Neuronal stem cell (in vitro differentiated cells): Measurements from ENCODE around the gene MTM1.

Experiments
- DNase-seq: peaks from one replicate; pipeline ENCODE4 v3.0.0-alpha.2; 2013; ENCODE audit warnings: low spot score
- H2AFZ ChIP-seq: one replicate; pipeline ENCODE4 v1.6.1; 2013; ENCODE audit warnings: mild to moderate bottlenecking, low read length, inconsistent platforms
- H2AK5ac ChIP-seq: 2 replicates; pipeline ENCODE4 v1.6.1; 2013; ENCODE audit warnings: low read depth, mild to moderate bottlenecking, inconsistent platforms, low read length, moderate library complexity, mixed read lengths
- H2BK120ac ChIP-seq: 2 replicates; pipeline ENCODE4 v1.6.1; 2013; ENCODE audit warnings: low read depth, mild to moderate bottlenecking, inconsistent platforms, low read length, moderate library complexity, mixed read lengths
- H2BK12ac ChIP-seq: one replicate; pipeline ENCODE4 v1.6.1; 2013; ENCODE audit warnings: low read length, inconsistent platforms
- H2BK15ac ChIP-seq: 2 replicates; pipeline ENCODE4 v1.6.1; 2013; ENCODE audit warnings: mild to moderate bottlenecking, low read length, inconsistent platforms, mixed read lengths
- H2BK5ac ChIP-seq: one replicate; pipeline ENCODE4 v1.6.1; 2013; ENCODE audit warnings: inconsistent platforms, mild to moderate bottlenecking, low read length, moderate library complexity
- H3K14ac ChIP-seq: one replicate; pipeline ENCODE4 v1.6.1; 2013; ENCODE audit warnings: low read length, inconsistent platforms
- H3K18ac ChIP-seq: 2 replicates; pipeline ENCODE4 v1.6.1; 2013; ENCODE audit warnings: low read length, inconsistent platforms
- H3K23ac ChIP-seq: 2 replicates; pipeline ENCODE4 v1.6.1; 2013; ENCODE audit warnings: low read depth, mild to moderate bottlenecking, mixed read lengths, low read length, inconsistent platforms; ENCODE audit not compliant: poor library complexity
- H3K27ac ChIP-seq: replicated peaks from 3 replicates; pipeline ENCODE4 v1.5.1; 2013; ENCODE audit warnings: low read length, inconsistent platforms
- H3K27me3 ChIP-seq, 3 experiments: 2 replicates each; pipeline ENCODE4 v1.6.1; 2013; ENCODE audit warnings: low read length in 3 of 3, mild to moderate bottlenecking in 2 of 3, inconsistent platforms in 1 of 3, low read depth in 1 of 3, mixed read lengths in 1 of 3, moderate library complexity in 1 of 3; ENCODE audit not compliant: control insufficient read depth in 3 of 3, insufficient read depth in 3 of 3
- H3K36me3 ChIP-seq, 2 donors: replicated peaks in 1 of 2; 2 replicates each; pipeline ENCODE4 v1.6.1; 2013; ENCODE audit warnings: low read length in 2 of 2; ENCODE audit not compliant: control insufficient read depth in 2 of 2, insufficient read depth in 2 of 2
- H3K4ac ChIP-seq: 2 replicates; pipeline ENCODE4 v1.6.1; 2013; ENCODE audit warnings: inconsistent platforms, mild to moderate bottlenecking, low read length, moderate library complexity
- H3K4me1 ChIP-seq, 2 donors: 1 replicate in 1 of 2; 2 replicates in 1 of 2; pipeline ENCODE4 v1.6.1; 2013; ENCODE audit warnings: low read length in 2 of 2, low read depth in 1 of 2; ENCODE audit not compliant: control insufficient read depth in 2 of 2, insufficient read depth in 1 of 2
- H3K4me2 ChIP-seq: one replicate; pipeline ENCODE4 v1.6.1; 2013; ENCODE audit warnings: mild to moderate bottlenecking, low read length, inconsistent platforms; ENCODE audit not compliant: insufficient read depth, poor library complexity, severe bottlenecking
- H3K4me3 ChIP-seq, 2 donors: 2 replicates each; pipeline ENCODE4 v1.5.1; 2013; ENCODE audit warnings: low read length in 2 of 2, mild to moderate bottlenecking in 2 of 2, inconsistent platforms in 1 of 2, moderate library complexity in 1 of 2
- H3K79me1 ChIP-seq: one replicate; pipeline ENCODE4 v1.6.1; 2013; ENCODE audit warnings: low read depth, mild to moderate bottlenecking, inconsistent platforms, low read length, moderate library complexity
- H3K9ac ChIP-seq: one replicate; pipeline ENCODE4 v1.6.1; 2013; ENCODE audit warnings: mild to moderate bottlenecking, low read depth, low read length, inconsistent platforms; ENCODE audit not compliant: poor library complexity
- H3K9me3 ChIP-seq, 2 donors: replicated peaks in 1 of 2; 2 replicates each; pipeline versions ENCODE3 to v1.6.1; 2013; ENCODE audit warnings: low read length in 2 of 2, mild to moderate bottlenecking in 2 of 2, inconsistent platforms in 1 of 2, low read depth in 1 of 2, mixed read lengths in 1 of 2, moderate library complexity in 1 of 2; ENCODE audit not compliant: control insufficient read depth in 2 of 2, insufficient read depth in 1 of 2
- H4K8ac ChIP-seq: one replicate; pipeline ENCODE4 v1.6.1; 2013; ENCODE audit warnings: low read depth, mild to moderate bottlenecking, inconsistent platforms, low read length, moderate library complexity
- H4K91ac ChIP-seq: one replicate; pipeline ENCODE4 v1.6.1; 2013; ENCODE audit warnings: low read length, low read depth, mild to moderate bottlenecking, inconsistent platforms; ENCODE audit not compliant: poor library complexity
- WGBS, 2 donors: extraction: QIAGEN DNeasy Blood & Tissue Kit; methylation state at CpG; one replicate each; pipeline ENCODE4 v1.1.7; 2013; ENCODE audit warnings: missing lambda C conversion rate in 2 of 2, mixed read lengths in 1 of 2; ENCODE audit not compliant: insufficient read length in 2 of 2, insufficient replicate concordance in 1 of 2; ENCODE audit errors: extremely low coverage in 2 of 2; 5-methylcytosine and 5-hydroxymethylcytosine counted together

MTM1 gene

DNA sequence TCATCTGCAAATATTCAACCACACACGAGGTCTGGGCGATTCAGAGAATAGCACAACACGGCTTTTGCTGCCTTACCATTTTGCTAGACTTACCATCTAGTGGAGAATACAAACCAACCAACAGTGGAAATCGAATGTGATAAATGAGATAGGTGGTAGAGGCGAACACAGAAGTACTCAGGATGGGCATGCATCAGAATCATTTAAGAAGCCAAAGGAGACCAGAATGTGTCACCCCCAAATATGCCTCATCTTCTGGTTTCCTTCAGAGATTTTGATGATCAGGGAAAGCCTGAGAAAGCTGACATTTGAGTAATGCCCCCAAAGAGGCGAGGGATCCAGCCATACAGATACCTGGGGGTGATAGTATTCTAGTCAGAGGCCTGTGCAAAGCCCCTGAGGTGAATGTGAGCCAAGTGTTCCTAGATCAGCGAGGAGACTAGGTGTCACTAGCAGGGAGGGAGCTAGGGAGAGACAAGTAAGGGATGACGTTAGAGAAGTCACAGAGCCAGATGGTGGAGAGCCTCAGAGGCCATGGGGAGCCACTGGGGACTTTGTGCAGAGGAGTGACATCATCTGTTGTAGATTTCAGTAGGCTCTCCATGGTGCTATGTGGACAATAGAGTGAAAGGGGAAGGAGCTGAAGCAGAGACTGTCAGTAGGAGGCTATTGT lies 126.5 kb downstream of the MTM1 start:
- Histone ChIP-seq H2BK15ac (no peak overlapping the region), H3K4me2 (no peak overlapping the region), H2AK5ac (no peak overlapping the region), H3K9me3 (no peaks in the 10 kb centered on the region), H2BK5ac (no peak overlapping the region), H3K27me3 (no peaks in the 10 kb centered on the region), H2BK120ac (no peak overlapping the region), H2BK12ac (no peak overlapping the region), H4K91ac (no peak overlapping the region), H3K23ac (no peak overlapping the region), H3K27ac (no peak overlapping the region), H3K9ac (no peak overlapping the region), H4K8ac (no peak overlapping the region), H3K14ac (no peak overlapping the region), H2AFZ (no peak overlapping the region), H3K36me3 (no peaks in the 10 kb centered on the region), H3K4ac (no peak overlapping the region), H3K79me1 (no peaks in the 10 kb centered on the region), H3K4me3 (no peak overlapping the region), H3K4me1 (peaks cover 3 to 6% of the 10 kb centered on the region in 2 donors), H3K18ac (no peak overlapping the region)
- DNase-seq = no peak
- no CpG with 5 or more reads among the region's 8 CpGs for WGBS, 2 donors

DNA sequence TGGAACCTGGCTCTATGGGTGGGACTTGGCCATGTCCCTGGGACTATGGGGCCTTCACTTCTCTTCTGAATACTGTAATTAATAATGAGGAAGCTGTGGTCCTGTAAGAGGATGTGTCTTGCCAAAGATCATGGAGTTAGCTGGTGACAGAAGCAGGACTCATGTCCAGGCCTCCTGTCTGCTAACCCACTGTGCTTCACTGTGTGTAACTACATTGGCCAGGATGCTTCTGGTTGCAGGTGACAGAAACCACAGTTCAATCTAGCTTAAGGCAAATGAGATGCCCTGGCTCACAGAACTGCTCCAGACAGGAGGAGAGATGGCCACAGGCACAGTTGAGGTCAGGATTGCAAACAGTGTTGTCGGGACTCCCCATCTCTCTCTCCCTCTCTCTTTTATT lies 127.9 kb downstream of the MTM1 start:
- H3K79me1 ChIP-seq = no peaks in the 10 kb centered on the region
- no peak overlapping the region for H3K27ac ChIP-seq
- peaks cover 3 to 6% of the 10 kb centered on the region in 2 donors for H3K4me1 ChIP-seq
- no peak overlapping the region for H3K4me2 ChIP-seq
- no peak overlapping the region for H2AFZ ChIP-seq
- H2AK5ac ChIP-seq = no peak overlapping the region
- no peak overlapping the region for H3K4me3 ChIP-seq
- WGBS, 2 donors = no CpG with 5 or more reads among the region's 1 CpG
- no peak overlapping the region for H3K14ac ChIP-seq
- H3K9me3 ChIP-seq = no peaks in the 10 kb centered on the region
- H2BK120ac ChIP-seq = no peak overlapping the region
- no peak overlapping the region for H3K4ac ChIP-seq
- no peak overlapping the region for H3K18ac ChIP-seq
- H3K36me3 ChIP-seq = peaks cover 0 to 5% of the 10 kb centered on the region in 2 donors
- H2BK5ac ChIP-seq = no peak overlapping the region
- H2BK15ac ChIP-seq = no peak overlapping the region
- H2BK12ac ChIP-seq = no peak overlapping the region
- H3K9ac ChIP-seq = no peak overlapping the region
- H4K8ac ChIP-seq = no peak overlapping the region
- no peaks in the 10 kb centered on the region for H3K27me3 ChIP-seq
- no peak for DNase-seq
- H3K23ac ChIP-seq = no peak overlapping the region
- H4K91ac ChIP-seq = no peak overlapping the region

DNA sequence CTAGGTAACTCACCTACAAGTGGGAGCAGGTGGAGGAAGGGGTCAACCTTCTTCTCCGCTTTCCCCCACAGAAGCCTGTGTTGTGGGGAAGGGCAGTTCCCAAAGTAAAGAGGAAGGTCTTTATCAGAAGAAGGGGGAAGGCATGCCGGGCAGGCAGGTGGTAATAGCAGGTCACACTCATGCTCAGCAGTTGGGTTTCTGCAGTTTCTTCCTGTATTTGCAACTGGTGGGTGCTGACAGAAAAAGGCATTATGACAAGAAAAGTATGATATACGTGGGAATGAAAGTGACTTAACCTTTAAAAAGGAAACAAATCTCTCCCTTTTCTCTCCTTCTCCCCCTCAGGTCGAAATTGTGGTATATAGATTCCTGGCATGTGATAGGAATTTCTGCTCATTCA lies 128.4 kb downstream of the MTM1 start:
- no peak for DNase-seq

DNA sequence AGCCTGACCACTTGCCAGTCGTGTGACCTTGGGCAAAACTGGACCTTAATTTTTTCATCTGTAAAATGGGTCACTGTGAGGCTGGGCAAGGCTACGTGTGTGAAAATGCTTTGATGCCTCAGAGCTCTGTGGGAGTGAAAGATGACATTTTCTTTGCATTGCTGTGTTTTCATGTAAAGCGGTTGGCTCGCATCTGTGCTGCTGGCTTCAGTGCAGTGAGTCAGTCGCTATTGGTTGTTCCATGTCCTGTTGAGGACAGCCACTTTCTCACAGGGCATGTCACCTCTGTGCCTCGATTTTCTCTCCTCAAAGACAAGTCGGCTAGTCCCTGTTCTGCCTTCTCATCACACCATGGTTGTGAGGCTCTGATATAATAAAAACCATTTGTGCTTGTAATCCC lies 129.2 kb downstream of the MTM1 start:
- no peak for DNase-seq

More for the DNA sequence above, 128.4 kb downstream of the MTM1 start:
- no peak overlapping the region for H3K4me2 ChIP-seq
- no peak overlapping the region for H3K27ac ChIP-seq
- H4K91ac ChIP-seq = no peak overlapping the region
- H2AK5ac ChIP-seq = no peak overlapping the region
- no peak overlapping the region for H4K8ac ChIP-seq
- no peaks in the 10 kb centered on the region for H3K27me3 ChIP-seq
- no CpG with 5 or more reads among the region's 4 CpGs for WGBS, 2 donors
- H3K18ac ChIP-seq = no peak overlapping the region
- no peak overlapping the region for H2BK15ac ChIP-seq
- H2BK120ac ChIP-seq = no peak overlapping the region
- H3K4me3 ChIP-seq = no peak overlapping the region
- H2AFZ ChIP-seq = no peak overlapping the region
- no peak overlapping the region for H3K14ac ChIP-seq
- H3K79me1 ChIP-seq = no peaks in the 10 kb centered on the region
- H3K4me1 ChIP-seq = peaks cover 3 to 6% of the 10 kb centered on the region in 2 donors
- no peak overlapping the region for H3K4ac ChIP-seq
- no peak overlapping the region for H3K23ac ChIP-seq
- H3K9me3 ChIP-seq = no peaks in the 10 kb centered on the region
- H3K9ac ChIP-seq = no peak overlapping the region
- no peak overlapping the region for H2BK5ac ChIP-seq
- H3K36me3 ChIP-seq = peaks cover 0 to 9% of the 10 kb centered on the region in 2 donors
- H2BK12ac ChIP-seq = no peak overlapping the region

More for the DNA sequence above, 129.2 kb downstream of the MTM1 start:
- H2BK5ac ChIP-seq = no peak overlapping the region
- no peak overlapping the region for H3K23ac ChIP-seq
- WGBS, 2 donors = no CpG with 5 or more reads among the region's 7 CpGs
- no peak overlapping the region for H2BK120ac ChIP-seq
- peaks cover 3 to 6% of the 10 kb centered on the region in 2 donors for H3K4me1 ChIP-seq
- peaks cover 0 to 9% of the 10 kb centered on the region in 2 donors for H3K36me3 ChIP-seq
- no peaks in the 10 kb centered on the region for H3K27me3 ChIP-seq
- H4K8ac ChIP-seq = no peak overlapping the region
- H3K9me3 ChIP-seq = no peaks in the 10 kb centered on the region
- H3K14ac ChIP-seq = no peak overlapping the region
- H3K4me2 ChIP-seq = no peak overlapping the region
- no peaks in the 10 kb centered on the region for H3K79me1 ChIP-seq
- no peak overlapping the region for H2BK12ac ChIP-seq
- H2AK5ac ChIP-seq = no peak overlapping the region
- no peak overlapping the region for H4K91ac ChIP-seq
- no peak overlapping the region for H3K18ac ChIP-seq
- H2BK15ac ChIP-seq = no peak overlapping the region
- no peak overlapping the region for H3K9ac ChIP-seq
- H3K27ac ChIP-seq = no peak overlapping the region
- H3K4ac ChIP-seq = no peak overlapping the region
- H2AFZ ChIP-seq = no peak overlapping the region
- H3K4me3 ChIP-seq = no peak overlapping the region
